Measurements from ENCODE around the gene NUDT6.

Gene NUDT6

GRCh38 chr4:122889726-122890125 is 32.7 kb downstream of the NUDT6 start:
- peak overlapping the region; percentile 3 to 39 for H3K27ac ChIP-seq
- no peak overlapping the region for H3K4me3 ChIP-seq
- TF ChIP-seq CTCF (IDR thresholded peaks at IDR 0.05), result no peak
- H3K4me1 ChIP-seq, result peaks cover 0 to 13% (median 8%) of the 10 kb centered on the region in 4 donors
- H3K9me3 ChIP-seq, result no peaks in the 10 kb centered on the region
- no peak for DNase-seq
- no peaks in the 10 kb centered on the region for H3K27me3 ChIP-seq
- peaks cover 0 to 15% (median 0%) of the 10 kb centered on the region in 3 donors for H3K36me3 ChIP-seq
- intact Hi-C loops (cut with DNase I; ENCODE audit: low total_unique reads), result no loop called here

- Histone ChIP-seq H3K9me3 (no peaks in the 10 kb centered on the region), H3K27ac (no peak overlapping the region), H3K36me3 (peaks cover 0 to 13% (median 10%) of the 10 kb centered on the region in 3 donors), H3K27me3 (no peaks in the 10 kb centered on the region), H3K4me3 (no peak overlapping the region), H3K4me1 (peaks cover 0 to 2% (median under 1%) of the 10 kb centered on the region in 4 donors)
- DNase-seq, result no peak
- intact Hi-C loops (cut with DNase I; ENCODE audit: low total_unique reads), result no loop called here
- TF ChIP-seq CTCF (IDR thresholded peaks at IDR 0.05), result no peak
These were observed 37.9 kb downstream of the NUDT6 start for GRCh38 chr4:122884499-122884898.

GRCh38 chr4:122882857-122883735 is 39.3 kb downstream of the NUDT6 start:
- peaks cover 0 to 15% (median 10%) of the 10 kb centered on the region in 3 donors for H3K36me3 ChIP-seq
- no peak for TF ChIP-seq CTCF (IDR thresholded peaks at IDR 0.05)
- DNase-seq, result no peak
- intact Hi-C loops (cut with DNase I; ENCODE audit: low total_unique reads), result no loop called here
- no peaks in the 10 kb centered on the region for H3K4me1 ChIP-seq
- H3K9me3 ChIP-seq, result no peaks in the 10 kb centered on the region
- H3K27me3 ChIP-seq, result no peaks in the 10 kb centered on the region
- H3K27ac ChIP-seq, result no peak overlapping the region
- no peak overlapping the region for H3K4me3 ChIP-seq

GRCh38 chr4:122879001-122879400 is 43.4 kb downstream of the NUDT6 start:
- H3K27ac ChIP-seq, result no peak overlapping the region
- DNase-seq, result no peak
- H3K4me1 ChIP-seq, result peaks cover 0 to 19% (median 4%) of the 10 kb centered on the region in 4 donors
- peaks cover 0 to 27% (median 10%) of the 10 kb centered on the region in 3 donors for H3K36me3 ChIP-seq
- intact Hi-C loops (cut with DNase I; ENCODE audit: low total_unique reads), result no loop called here
- no peaks in the 10 kb centered on the region for H3K9me3 ChIP-seq
- H3K4me3 ChIP-seq, result no peak overlapping the region
- no peaks in the 10 kb centered on the region for H3K27me3 ChIP-seq
- no peak for TF ChIP-seq CTCF (IDR thresholded peaks at IDR 0.05)

- intact Hi-C loops (cut with DNase I; ENCODE audit: low total_unique reads), result no loop called here
- no peaks in the 10 kb centered on the region for H3K9me3 ChIP-seq
- DNase-seq, result no peak
- no peak for TF ChIP-seq CTCF (IDR thresholded peaks at IDR 0.05)
- H3K27me3 ChIP-seq, result no peaks in the 10 kb centered on the region
- H3K4me3 ChIP-seq, result no peak overlapping the region
- peaks cover 0 to 31% (median 6%) of the 10 kb centered on the region in 4 donors for H3K4me1 ChIP-seq
- H3K27ac ChIP-seq, result no peak overlapping the region
- H3K36me3 ChIP-seq, result peaks cover 0 to 26% (median 10%) of the 10 kb centered on the region in 3 donors
These were observed 45.9 kb downstream of the NUDT6 start for GRCh38 chr4:122876456-122876855.
